Hepatocyte (in vitro differentiated cells): ENCODE measurements around the gene HNRNPUL1. TPM values are rescaled to one million over a fixed set of nuclear protein-coding genes. Genes with fewer than 3 reads are reported as not detected.

ENCODE experiments used
- DNase-seq: peaks from one replicate; pipeline ENCODE4 v3.0.0-alpha.2; 2016; ENCODE audit warnings: low spot score
- H2AFZ ChIP-seq: fragments of 200-600 bp; sonication (generic); 2 replicates; pipeline ENCODE4 v1.6.0; 2016; ENCODE audit warnings: antibody characterized with exemption, mild to moderate bottlenecking
- H3K27ac ChIP-seq: fragments of 200-600 bp; sonication (generic); 2 replicates; pipeline ENCODE4 v1.5.1; 2016; ENCODE audit warnings: mild to moderate bottlenecking
- H3K27me3 ChIP-seq: fragments of 200-600 bp; sonication (generic); 2 replicates; pipeline ENCODE4 v1.6.1; 2016
- H3K36me3 ChIP-seq: fragments of 200-600 bp; sonication (generic); replicated peaks from 2 replicates; pipeline ENCODE4 v1.5.1; 2016; ENCODE audit warnings: low read depth; ENCODE audit not compliant: insufficient read depth
- H3K4me1 ChIP-seq: fragments of 200-600 bp; sonication (generic); 2 replicates; pipeline ENCODE4 v1.5.1; 2016; ENCODE audit warnings: mild to moderate bottlenecking, moderate library complexity; ENCODE audit not compliant: insufficient read depth
- H3K4me2 ChIP-seq: fragments of 200-600 bp; sonication (generic); 2 replicates; pipeline ENCODE4 v1.6.0; 2016
- H3K4me3 ChIP-seq: fragments of 200-600 bp; sonication (generic); 2 replicates; pipeline ENCODE4 v1.5.1; 2016; ENCODE audit warnings: mild to moderate bottlenecking
- H3K79me2 ChIP-seq: fragments of 200-600 bp; sonication (generic); 2 replicates; pipeline ENCODE4 v1.6.0; 2017; ENCODE audit warnings: mild to moderate bottlenecking
- H3K9me2 ChIP-seq: fragments of 200-600 bp; sonication (generic); replicated peaks from 2 replicates; pipeline ENCODE4 v1.6.0; 2017; ENCODE audit warnings: mild to moderate bottlenecking; ENCODE audit not compliant: insufficient read depth
- H3K9me3 ChIP-seq: fragments of 200-600 bp; sonication (generic); 2 replicates; pipeline ENCODE4 v1.5.1; 2016; ENCODE audit warnings: low read depth, mild to moderate bottlenecking
- H4K20me1 ChIP-seq: fragments of 200-600 bp; sonication (generic); 2 replicates; pipeline ENCODE4 v1.6.0; 2016; ENCODE audit warnings: mild to moderate bottlenecking; ENCODE audit not compliant: insufficient read depth, poor library complexity, severe bottlenecking
- CTCF ChIP-seq: fragments of 200-600 bp; sonication (generic); IDR thresholded peaks from 2 replicates; pipeline ENCODE4 v1.5.1; 2016; ENCODE audit warnings: antibody characterized with exemption, mild to moderate bottlenecking; ENCODE audit not compliant: poor library complexity
- EZH2 ChIP-seq: fragments of 200-600 bp; sonication (generic); IDR thresholded peaks from 2 replicates; pipeline ENCODE4 v1.6.1; 2016; ENCODE audit warnings: antibody characterized with exemption, mild to moderate bottlenecking, borderline replicate concordance
- EZH2phosphoT487 ChIP-seq: fragments of 200-600 bp; sonication (generic); IDR thresholded peaks from one replicate; pipeline ENCODE4 v1.6.1; 2018; ENCODE audit warnings: antibody characterized with exemption, mild to moderate bottlenecking, low read depth, moderate library complexity; ENCODE audit not compliant: unreplicated experiment, severe bottlenecking
- WGBS: methylation state at CpG from one replicate; pipeline ENCODE4 v1.1.6; 2016; ENCODE audit warnings: low lambda C conversion rate; ENCODE audit errors: missing lambda C conversion rate; 5-methylcytosine and 5-hydroxymethylcytosine counted together
- polyA plus RNA-seq: library from polyadenylated mRNA; unstranded; fragments of >200 nt; fragmentation: Nextera tagmentation; extraction: Ambion mirVana; gene quantifications from 2 replicates; pipeline ENCODE4 v1.2.1, GENCODE V29; 2016
- total RNA-seq: library from RNA; depleted of rRNA; stranded (reverse); fragments of >200 nt; gene quantifications from 2 replicates; pipeline ENCODE4 v1.2.3, GENCODE V29; 2014

Gene HNRNPUL1
- total and polyA plus RNA-seq, 2 experiments from 2014 or later, result 98.5 to 115 TPM

DNA sequence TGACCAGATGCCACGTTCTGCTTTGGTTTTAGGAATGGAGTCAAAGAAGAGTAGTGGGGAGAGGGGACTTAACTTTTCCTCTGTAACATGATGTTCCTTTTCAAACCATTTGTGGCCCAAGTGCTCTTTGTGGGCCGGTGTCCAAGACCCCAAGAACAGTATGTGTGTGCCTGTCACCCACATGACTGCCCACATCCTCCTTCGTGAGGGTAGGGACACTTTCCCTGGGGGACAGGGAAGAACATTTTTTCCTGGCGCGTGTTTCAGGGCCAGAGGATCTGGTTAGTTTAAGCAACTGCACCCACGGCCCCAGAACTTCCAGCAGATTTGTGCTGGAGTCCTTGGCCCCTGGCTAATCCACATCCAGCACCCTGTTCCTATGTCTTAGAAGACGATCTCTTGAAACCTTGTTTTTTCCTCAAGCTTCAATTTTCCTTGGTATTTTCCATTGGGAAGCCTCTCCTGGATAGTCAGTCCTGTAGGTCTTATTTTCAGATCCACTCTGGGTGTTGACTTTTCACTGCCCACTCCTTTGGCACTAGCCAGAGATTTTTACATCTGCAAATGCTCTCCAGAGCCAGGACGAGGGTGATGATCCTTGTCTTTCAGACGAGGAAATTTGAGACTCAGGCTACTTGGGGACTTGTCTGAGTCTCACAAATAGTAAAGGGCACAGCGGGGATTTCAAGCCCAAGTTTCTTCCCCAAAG lies 35.0 kb downstream of the HNRNPUL1 start:
- H4K20me1 ChIP-seq, result no peaks in the 10 kb centered on the region
- H3K4me2 ChIP-seq, result no peak overlapping the region

DNA sequence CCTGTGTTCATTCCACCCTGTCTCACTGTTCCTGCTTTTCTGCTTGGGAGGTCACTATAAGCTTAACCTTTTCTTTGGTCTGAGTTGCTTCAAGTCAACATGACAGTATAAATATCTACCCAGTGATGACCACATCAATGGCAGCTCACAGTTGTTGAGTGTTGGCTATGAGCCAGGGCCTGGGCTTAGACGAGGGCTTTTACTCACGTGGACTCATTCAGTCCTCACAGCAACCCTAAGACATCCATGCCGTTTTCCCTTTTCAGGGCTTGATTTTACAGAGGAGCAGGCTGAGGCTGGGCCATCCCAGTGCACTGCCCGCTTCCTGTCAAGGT lies 35.5 kb downstream of the HNRNPUL1 start:
- Histone ChIP-seq H3K27ac (peak overlapping the region; percentile 86), H3K9me3 (no peaks in the 10 kb centered on the region), H3K4me1 (peaks cover 21% of the 10 kb centered on the region), H3K27me3 (no peaks in the 10 kb centered on the region), H3K9me2 (no peaks in the 10 kb centered on the region), H3K4me2 (no peak overlapping the region), H3K36me3 (no peaks in the 10 kb centered on the region), H4K20me1 (no peaks in the 10 kb centered on the region), H3K4me3 (no peak overlapping the region), H3K79me2 (peaks cover 18% of the 10 kb centered on the region), H2AFZ (no peak overlapping the region)
- WGBS, result 64% methylated on average over 4 of the region's 4 CpGs
- TF ChIP-seq CTCF, result no peak
- TF ChIP-seq EZH2, result no peak
- TF ChIP-seq EZH2phosphoT487, result no peak
- DNase-seq, result peak; percentile 64

More for the DNA sequence above, 35.0 kb downstream of the HNRNPUL1 start:
- 80% methylated on average over 10 of the region's 10 CpGs for WGBS
- no peaks in the 10 kb centered on the region for H3K9me3 ChIP-seq
- H3K9me2 ChIP-seq, result no peaks in the 10 kb centered on the region
- DNase-seq, result no peak
- no peaks in the 10 kb centered on the region for H3K27me3 ChIP-seq
- H3K36me3 ChIP-seq, result no peaks in the 10 kb centered on the region
- peak overlapping the region; percentile 86 for H3K27ac ChIP-seq
- H2AFZ ChIP-seq, result no peak overlapping the region
- no peak for TF ChIP-seq CTCF
- no peak for TF ChIP-seq EZH2
- H3K79me2 ChIP-seq, result peaks cover 18% of the 10 kb centered on the region
- H3K4me1 ChIP-seq, result peaks cover 24% of the 10 kb centered on the region
- no peak overlapping the region for H3K4me3 ChIP-seq

DNA sequence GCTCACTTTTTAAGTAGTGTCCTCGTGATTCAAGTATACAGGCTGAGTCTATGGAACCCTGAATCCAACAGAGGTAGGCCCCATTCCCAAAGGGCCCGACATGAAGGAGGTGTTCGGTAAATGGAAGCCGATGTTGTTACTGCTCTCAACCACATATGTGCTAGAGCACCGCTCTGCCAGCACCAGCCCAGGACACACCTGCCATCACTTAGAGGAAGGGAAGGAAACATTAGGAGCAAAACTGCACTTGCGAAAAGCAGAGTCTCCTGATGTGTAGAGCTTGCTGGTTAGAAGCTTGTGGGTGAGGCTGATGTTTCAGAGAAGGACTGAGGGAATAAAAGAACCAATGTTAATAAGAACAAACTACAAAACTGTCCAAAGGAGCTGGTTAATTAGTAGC lies 36.4 kb downstream of the HNRNPUL1 start:
- no peaks in the 10 kb centered on the region for H3K27me3 ChIP-seq
- H3K4me2 ChIP-seq, result no peak overlapping the region
- H2AFZ ChIP-seq, result no peak overlapping the region
- H3K4me3 ChIP-seq, result no peak overlapping the region
- no peak overlapping the region for H3K27ac ChIP-seq
- H3K79me2 ChIP-seq, result peaks cover 18% of the 10 kb centered on the region
- H3K36me3 ChIP-seq, result no peaks in the 10 kb centered on the region
- H3K9me2 ChIP-seq, result no peaks in the 10 kb centered on the region
- H3K9me3 ChIP-seq, result no peaks in the 10 kb centered on the region
- no peak for DNase-seq
- 96% methylated on average over 6 of the region's 6 CpGs for WGBS
- peaks cover 14% of the 10 kb centered on the region for H3K4me1 ChIP-seq
- H4K20me1 ChIP-seq, result no peaks in the 10 kb centered on the region
- TF ChIP-seq EZH2phosphoT487 (no peak), EZH2 (no peak), CTCF (no peak)
